ENCODE measurements around the gene PHLDB3. TPM values are rescaled to one million over a fixed set of nuclear protein-coding genes. Genes with fewer than 3 reads are reported as not detected.

Gene PHLDB3
- total and polyA plus RNA-seq, 2 of the 4 experiments (the other 2 are of a cell fraction): 2.9 to 10.6 TPM

DNA sequence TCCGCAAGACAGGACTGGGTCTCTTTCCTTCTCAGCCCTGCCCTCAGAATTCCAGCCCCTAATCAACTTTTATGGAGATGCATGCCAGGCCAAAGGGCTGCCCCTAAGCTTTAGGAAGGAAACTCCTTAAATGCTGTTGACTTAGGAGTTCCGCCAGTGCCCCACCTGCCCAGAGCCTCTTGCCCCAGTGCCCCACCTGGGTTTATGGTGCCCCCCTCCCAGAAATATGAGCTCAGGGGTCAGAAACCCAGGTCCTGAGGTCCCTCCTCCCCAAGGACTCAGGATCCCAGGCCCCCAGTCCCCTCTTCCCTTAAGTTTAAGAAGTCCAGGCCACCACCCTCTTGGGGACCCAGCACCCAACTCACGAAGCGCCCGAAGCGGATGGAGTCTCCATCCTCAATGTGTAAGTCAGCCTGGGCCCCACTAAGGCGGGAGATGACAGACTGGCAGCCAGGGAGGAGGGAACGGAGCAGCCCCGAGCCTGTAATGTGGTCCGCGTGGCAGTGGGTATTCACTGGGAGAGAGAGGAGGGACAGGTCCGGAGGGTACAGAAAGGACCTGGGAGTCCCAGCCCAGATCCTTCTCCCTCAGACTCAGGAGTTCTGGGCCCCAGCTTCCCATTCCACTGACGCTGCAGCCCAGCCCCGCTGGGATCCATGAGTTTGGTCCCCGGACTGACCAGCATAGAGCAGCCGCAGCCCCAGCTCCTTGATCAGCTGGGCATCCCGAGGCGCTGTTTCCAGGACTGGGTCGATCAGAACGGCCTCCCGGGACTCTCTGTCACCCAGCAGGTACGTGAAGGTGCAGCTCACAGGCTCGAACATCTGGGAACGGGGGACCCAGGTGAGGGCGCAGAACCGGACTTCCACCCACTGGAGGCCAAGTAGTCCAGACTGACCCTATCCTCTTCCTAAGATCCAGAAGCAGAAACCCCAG, 21.6 kb upstream of the PHLDB3 start:
- no peak overlapping the region for H2BK15ac ChIP-seq (ENCODE audit: low read depth, low read length)
- H3K36me3 ChIP-seq (ENCODE audit: control insufficient read depth, insufficient read depth, low read length): peaks cover 2% of the 10 kb centered on the region; the same call in 1 of the 2 replicates
- H2AK5ac ChIP-seq (ENCODE audit: low read depth, low read length): peak overlapping the region; percentile 54
- peaks cover 6% of the 10 kb centered on the region for H4K20me1 ChIP-seq (ENCODE audit: insufficient read depth, low read length)
- peak overlapping the region; percentile 96 for H3K4me3 ChIP-seq (ENCODE audit: insufficient read depth, low read depth, low read length)
- CTCF ChIA-PET: no interaction called here
- peak overlapping the region; percentile 80 for H3K9ac ChIP-seq (ENCODE audit: low read depth, low read length)
- no peak overlapping the region for H3K18ac ChIP-seq (ENCODE audit: low read depth, low read length)
- intact Hi-C loops (cut with micrococcal nuclease) (no loop called here), dilution Hi-C loops (cut with HindIII; ENCODE audit: low sequenced_read_pairs, unreplicated experiment) (no loop called here), in situ Hi-C loops (cut with MboI; ENCODE audit: low sequenced_read_pairs) (loop anchor here (10.0 kb wide), 1 partner anchor 421 kb away; no protein-coding TSS in a partner anchor)
- H2BK20ac ChIP-seq (ENCODE audit: low read depth, low read length): no peak overlapping the region
- DNase-seq (peak; percentile 9), ATAC-seq (ENCODE audit: low read depth) (peak; percentile 30)
- peaks cover 11% of the 10 kb centered on the region for H3K9me1 ChIP-seq (ENCODE audit: insufficient read depth, low read length)
- H3K4me1 ChIP-seq (ENCODE audit: control insufficient read depth, insufficient read depth, low read length): peaks cover 4% of the 10 kb centered on the region
- H2BK5ac ChIP-seq (ENCODE audit: low read depth, low read length, poor library complexity, severe bottlenecking): no peak overlapping the region
- TF ChIP-seq CHD1 (IDR thresholded peaks at IDR 0.05; ENCODE audit: low read depth, low read length): no peak
- TF ChIP-seq, protein P1, sequence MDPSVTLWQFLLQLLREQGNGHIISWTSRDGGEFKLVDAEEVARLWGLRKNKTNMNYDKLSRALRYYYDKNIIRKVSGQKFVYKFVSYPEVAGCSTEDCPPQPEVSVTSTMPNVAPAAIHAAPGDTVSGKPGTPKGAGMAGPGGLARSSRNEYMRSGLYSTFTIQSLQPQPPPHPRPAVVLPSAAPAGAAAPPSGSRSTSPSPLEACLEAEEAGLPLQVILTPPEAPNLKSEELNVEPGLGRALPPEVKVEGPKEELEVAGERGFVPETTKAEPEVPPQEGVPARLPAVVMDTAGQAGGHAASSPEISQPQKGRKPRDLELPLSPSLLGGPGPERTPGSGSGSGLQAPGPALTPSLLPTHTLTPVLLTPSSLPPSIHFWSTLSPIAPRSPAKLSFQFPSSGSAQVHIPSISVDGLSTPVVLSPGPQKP (IDR thresholded peaks at IDR 0.05; ENCODE audit: borderline replicate concordance, low read depth, low read length): no peak
- no peak for TF ChIP-seq RFX5 (IDR thresholded peaks at IDR 0.05; ENCODE audit: low read depth, low read length)
- TF ChIP-seq BHLHE40 (IDR thresholded peaks at IDR 0.05; ENCODE audit: low read depth, low read length): no peak
- TF ChIP-seq MXI1 (IDR thresholded peaks at IDR 0.05; ENCODE audit: borderline replicate concordance, low read depth, low read length): peak; percentile 52; the same call in 1 of the 2 replicates
- TF ChIP-seq RCOR1 (IDR thresholded peaks at IDR 0.05; ENCODE audit: insufficient replicate concordance, low read length): no peak
- H4K91ac ChIP-seq (ENCODE audit: insufficient read depth, low read depth, low read length): peak overlapping the region; percentile 33; the same call in 1 of the 2 replicates
- POLR2A ChIA-PET (ENCODE audit: unreplicated experiment): no interaction called here
- peak overlapping the region; percentile 94 for H2AFZ ChIP-seq (replicated peaks; ENCODE audit: low read length, poor library complexity)
- peak overlapping the region; percentile 82 for H3K4me2 ChIP-seq (ENCODE audit: low read depth, low read length)
- no peak overlapping the region for H2BK120ac ChIP-seq (ENCODE audit: low read depth, low read length)
- H3K23ac ChIP-seq (ENCODE audit: low read depth, low read length): peak overlapping the region; percentile 81
- BruUV-seq (replicated peaks): no TSS peak
- H3K4ac ChIP-seq (ENCODE audit: low read depth, low read length): peak overlapping the region; percentile 76
- peaks cover 20 to 63% of the 10 kb centered on the region in 2 experiments; a peak in 3 of 4 replicates for H3K79me1 ChIP-seq (ENCODE audit: low read depth in 1 of 2, low read length in 2 of 2)
- H4K8ac ChIP-seq (ENCODE audit: low read depth in 2 of 2, low read length in 2 of 2): peak overlapping the region; percentile 33 to 53; a peak in 3 of 4 replicates
- peak overlapping the region; percentile 79 for H3K14ac ChIP-seq (replicated peaks; ENCODE audit: low read depth, low read length)
- peak overlapping the region; percentile 84 for H2AK9ac ChIP-seq (replicated peaks; ENCODE audit: low read depth, low read length, poor library complexity)
- H3K56ac ChIP-seq (ENCODE audit: extremely low read depth, insufficient read depth, low read length): peak overlapping the region; percentile 65
- H3K27ac ChIP-seq (ENCODE audit: insufficient read depth, low read length): peak overlapping the region; percentile 19
- no peaks in the 10 kb centered on the region for H3K9me3 ChIP-seq (ENCODE audit: control insufficient read depth, insufficient read depth, low read length)
- WGBS, 2 experiments (ENCODE audit: extremely low coverage in 2 of 2, insufficient read length in 1 of 2): 9% methylated on average over 6 of the region's 26 CpGs; no CpG with 5 or more reads in 1 of the 2 experiments
- H4K5ac ChIP-seq (ENCODE audit: low read depth, low read length): no peak overlapping the region
- H3K27me3 ChIP-seq (ENCODE audit: control insufficient read depth, insufficient read depth, low read length): no peaks in the 10 kb centered on the region
